HepG2 (cell line): ENCODE results near the gene AASS. TPM values are rescaled to one million over a fixed set of nuclear protein-coding genes. Genes with fewer than 3 reads are reported as not detected.

ENCODE experiments used
- AGO1 ChIP-seq: fragments of 200-400 bp; formaldehyde crosslinking; IDR thresholded peaks from 2 replicates; pipeline ENCODE4 v1.6.1; 2017; ENCODE audit warnings: mild to moderate bottlenecking, low read depth, low read length, moderate library complexity; ENCODE audit not compliant: poor library complexity, severe bottlenecking
- ASH2L ChIP-seq: fragments of 300-600, 200-600 bp; sonication (generic); IDR thresholded peaks from 2 replicates; pipeline ENCODE4 v1.7.0; 2017; ENCODE audit warnings: low read depth, mild to moderate bottlenecking, moderate library complexity, mixed read lengths, low read length; ENCODE audit not compliant: insufficient read length
- CEBPB ChIP-seq: IDR thresholded peaks from 2 replicates; pipeline ENCODE4 v1.6.1; 2011; ENCODE audit warnings: low read depth, low read length, improper control_type of control experiment, borderline replicate concordance
- KDM6A ChIP-seq: IDR thresholded peaks from 2 replicates; pipeline ENCODE4 v1.6.1; 2016; ENCODE audit warnings: low read depth
- PAX8 ChIP-seq: sonication (generic); formaldehyde crosslinking; IDR thresholded peaks from 2 replicates; pipeline ENCODE4 v1.8.0; 2022; ENCODE audit warnings: mild to moderate bottlenecking, missing genetic modification reagents, borderline replicate concordance
- PHF21A ChIP-seq: sonication (generic); formaldehyde crosslinking; IDR thresholded peaks from 2 replicates; pipeline ENCODE4 v1.5.0; 2020; ENCODE audit warnings: mild to moderate bottlenecking, missing genetic modification reagents
- POLR2G ChIP-seq: fragments of 200-400 bp; formaldehyde crosslinking; IDR thresholded peaks from 2 replicates; pipeline ENCODE4 v1.6.1; 2018; ENCODE audit warnings: mild to moderate bottlenecking, low read depth, low read length, moderate library complexity
- RBFOX2 ChIP-seq: fragments of 200-400 bp; formaldehyde crosslinking; IDR thresholded peaks from 2 replicates; pipeline ENCODE4 v1.6.1; 2017; ENCODE audit warnings: low read depth, mild to moderate bottlenecking, low read length
- SMC3 ChIP-seq: IDR thresholded peaks from 2 replicates; pipeline ENCODE4 v1.6.1; 2011; ENCODE audit warnings: low read length, improper control_type of control experiment
- SOX6 ChIP-seq, 2 experiments: fragments of 450-650 bp in 1 of 2; sonication (generic) in 1 of 2; formaldehyde crosslinking in 1 of 2; IDR thresholded peaks; 2 replicates each; pipeline versions ENCODE4 v1.4.0 to v1.6.1; 2017 to 2020; ENCODE audit warnings: antibody characterized with exemption in 1 of 2, mild to moderate bottlenecking in 1 of 2, missing genetic modification reagents in 1 of 2
- SP2 ChIP-seq: sonication (generic); formaldehyde crosslinking; IDR thresholded peaks from 2 replicates; pipeline ENCODE4 v1.5.1; 2020; ENCODE audit warnings: mild to moderate bottlenecking, missing genetic modification reagents
- ZBTB7B ChIP-seq: sonication (generic); formaldehyde crosslinking; IDR thresholded peaks from 2 replicates; pipeline ENCODE4 v1.4.0; 2020; ENCODE audit warnings: missing genetic modification reagents
- ZNF33B ChIP-seq: sonication (generic); formaldehyde crosslinking; IDR thresholded peaks from 2 replicates; pipeline ENCODE4 v1.5.1; 2020; ENCODE audit warnings: mild to moderate bottlenecking, missing genetic modification reagents
- ZNF468 ChIP-seq: sonication (generic); formaldehyde crosslinking; IDR thresholded peaks from 2 replicates; pipeline ENCODE4 v1.8.0; 2022; ENCODE audit warnings: mild to moderate bottlenecking, moderate library complexity, missing genetic modification reagents
- ZNF563 ChIP-seq: sonication (generic); formaldehyde crosslinking; IDR thresholded peaks from 2 replicates; pipeline ENCODE4 v1.8.0; 2022; ENCODE audit warnings: mild to moderate bottlenecking, moderate library complexity, missing genetic modification reagents
- ZNF703 ChIP-seq: sonication (generic); formaldehyde crosslinking; IDR thresholded peaks from 2 replicates; pipeline ENCODE4 v1.5.1; 2020; ENCODE audit warnings: missing genetic modification reagents, mild to moderate bottlenecking, moderate library complexity, borderline replicate concordance
- ZNF770 ChIP-seq: sonication (generic); formaldehyde crosslinking; IDR thresholded peaks from 2 replicates; pipeline ENCODE4 v1.5.0; 2020; ENCODE audit warnings: mild to moderate bottlenecking, missing genetic modification reagents
- polyA plus RNA-seq, 8 experiments: library from polyadenylated mRNA; depleted of rRNA in 3 of 8; stranded (reverse) in 7 of 8; unstranded in 1 of 8; fragments of >200 nt; fragmentation: Illumina TruSeq in 4 of 8; extraction: Trizol in 4 of 8; gene quantifications; 2 replicates each; pipeline versions ENCODE4 v1.2.1 to v1.2.3, GENCODE V29; 2011 to 2016; ENCODE audit warnings: low read depth in 4 of 8, missing spikeins in 1 of 8, mixed read lengths in 1 of 8; ENCODE audit not compliant: insufficient read depth in 1 of 8
- total RNA-seq, 5 experiments: library from RNA; depleted of rRNA; stranded (reverse); fragments of >200 nt; fragmentation: Illumina TruSeq; extraction: Trizol; gene quantifications; 2 replicates each; pipeline ENCODE4 v1.2.3, GENCODE V29; 2016; ENCODE audit warnings: low read depth in 1 of 5
- TF ChIP-seq, protein P1 (sequence below): sonication (generic); formaldehyde crosslinking; IDR thresholded peaks from 2 replicates; pipeline ENCODE4 v1.5.1; 2020; ENCODE audit warnings: missing genetic modification reagents, mild to moderate bottlenecking, borderline replicate concordance
- TF ChIP-seq, protein P2 (sequence below): sonication (generic); formaldehyde crosslinking; IDR thresholded peaks from 2 replicates; pipeline ENCODE4 v1.5.1; 2020; ENCODE audit warnings: missing genetic modification reagents, mild to moderate bottlenecking, borderline replicate concordance

AASS gene
- total and polyA plus RNA-seq, 2 of the 13 experiments (the other 11 are each of a cell fraction or from before 2014, with no cell fraction given) = 11.6 to 43.9 TPM

- peak; percentile 59 for TF ChIP-seq POLR2G
- peak; percentile 78; the same call in 1 of the 2 replicates for TF ChIP-seq CEBPB
- TF ChIP-seq AGO1 = no peak
- TF ChIP-seq SMC3 = no peak
- TF ChIP-seq, protein P1, sequence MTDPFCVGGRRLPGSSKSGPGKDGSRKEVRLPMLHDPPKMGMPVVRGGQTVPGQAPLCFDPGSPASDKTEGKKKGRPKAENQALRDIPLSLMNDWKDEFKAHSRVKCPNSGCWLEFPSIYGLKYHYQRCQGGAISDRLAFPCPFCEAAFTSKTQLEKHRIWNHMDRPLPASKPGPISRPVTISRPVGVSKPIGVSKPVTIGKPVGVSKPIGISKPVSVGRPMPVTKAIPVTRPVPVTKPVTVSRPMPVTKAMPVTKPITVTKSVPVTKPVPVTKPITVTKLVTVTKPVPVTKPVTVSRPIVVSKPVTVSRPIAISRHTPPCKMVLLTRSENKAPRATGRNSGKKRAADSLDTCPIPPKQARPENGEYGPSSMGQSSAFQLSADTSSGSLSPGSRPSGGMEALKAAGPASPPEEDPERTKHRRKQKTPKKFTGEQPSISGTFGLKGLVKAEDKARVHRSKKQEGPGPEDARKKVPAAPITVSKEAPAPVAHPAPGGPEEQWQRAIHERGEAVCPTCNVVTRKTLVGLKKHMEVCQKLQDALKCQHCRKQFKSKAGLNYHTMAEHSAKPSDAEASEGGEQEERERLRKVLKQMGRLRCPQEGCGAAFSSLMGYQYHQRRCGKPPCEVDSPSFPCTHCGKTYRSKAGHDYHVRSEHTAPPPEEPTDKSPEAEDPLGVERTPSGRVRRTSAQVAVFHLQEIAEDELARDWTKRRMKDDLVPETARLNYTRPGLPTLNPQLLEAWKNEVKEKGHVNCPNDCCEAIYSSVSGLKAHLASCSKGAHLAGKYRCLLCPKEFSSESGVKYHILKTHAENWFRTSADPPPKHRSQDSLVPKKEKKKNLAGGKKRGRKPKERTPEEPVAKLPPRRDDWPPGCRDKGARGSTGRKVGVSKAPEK (CRISPR knock-in tag) = peak; percentile 79; the same call in 1 of the 2 replicates
- TF ChIP-seq ASH2L = peak; percentile 96
- peak; percentile 38; the same call in 1 of the 2 replicates for TF ChIP-seq PAX8 (CRISPR knock-in tag)
- 0 out of 2 replicates have a peak, but pooled peaks have one; percentile 33 for TF ChIP-seq KDM6A (CRISPR knock-in tag)
- TF ChIP-seq, protein P2, sequence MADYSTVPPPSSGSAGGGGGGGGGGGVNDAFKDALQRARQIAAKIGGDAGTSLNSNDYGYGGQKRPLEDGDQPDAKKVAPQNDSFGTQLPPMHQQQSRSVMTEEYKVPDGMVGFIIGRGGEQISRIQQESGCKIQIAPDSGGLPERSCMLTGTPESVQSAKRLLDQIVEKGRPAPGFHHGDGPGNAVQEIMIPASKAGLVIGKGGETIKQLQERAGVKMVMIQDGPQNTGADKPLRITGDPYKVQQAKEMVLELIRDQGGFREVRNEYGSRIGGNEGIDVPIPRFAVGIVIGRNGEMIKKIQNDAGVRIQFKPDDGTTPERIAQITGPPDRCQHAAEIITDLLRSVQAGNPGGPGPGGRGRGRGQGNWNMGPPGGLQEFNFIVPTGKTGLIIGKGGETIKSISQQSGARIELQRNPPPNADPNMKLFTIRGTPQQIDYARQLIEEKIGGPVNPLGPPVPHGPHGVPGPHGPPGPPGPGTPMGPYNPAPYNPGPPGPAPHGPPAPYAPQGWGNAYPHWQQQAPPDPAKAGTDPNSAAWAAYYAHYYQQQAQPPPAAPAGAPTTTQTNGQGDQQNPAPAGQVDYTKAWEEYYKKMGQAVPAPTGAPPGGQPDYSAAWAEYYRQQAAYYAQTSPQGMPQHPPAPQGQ = no peak
- no peak for TF ChIP-seq ZNF33B (CRISPR knock-in tag)
- no peak for TF ChIP-seq ZNF468 (CRISPR knock-in tag)
- TF ChIP-seq RBFOX2 = peak; percentile 71
- TF ChIP-seq ZNF703 = peak; percentile 38; the same call in 1 of the 2 replicates
- peak; percentile 57; the same call in 1 of the 2 replicates for TF ChIP-seq ZNF563 (CRISPR knock-in tag)
- peak; percentile 65 for TF ChIP-seq PHF21A
- TF ChIP-seq ZNF770 (CRISPR knock-in tag) = peak; percentile 63; the same call in 1 of the 2 replicates
- no peak for TF ChIP-seq SOX6 (IDR thresholded peaks at IDR 0.05)
- peak; percentile 59; the same call in 1 of the 2 replicates for TF ChIP-seq SOX6 (CRISPR knock-in tag; IDR thresholded peaks at IDR 0.05)
- peak; percentile 72 for TF ChIP-seq SP2 (CRISPR knock-in tag)
- TF ChIP-seq ZBTB7B (CRISPR knock-in tag) = 0 out of 2 replicates have a peak, but pooled peaks have one; percentile 51
These were observed at the start of gene AASS (continued) for GRCh38 chr7:122143751-122144711.
